ENCODE data around the gene RERE. TPM values are rescaled to one million over a fixed set of nuclear protein-coding genes. Genes with fewer than 3 reads are reported as not detected.
A peak's percentile ranks its signal among the peaks of the same experiment; 100 is the strongest.

Gene RERE
- total RNA-seq, 1 donor from 2014 or later = 88.5 TPM

DNA sequence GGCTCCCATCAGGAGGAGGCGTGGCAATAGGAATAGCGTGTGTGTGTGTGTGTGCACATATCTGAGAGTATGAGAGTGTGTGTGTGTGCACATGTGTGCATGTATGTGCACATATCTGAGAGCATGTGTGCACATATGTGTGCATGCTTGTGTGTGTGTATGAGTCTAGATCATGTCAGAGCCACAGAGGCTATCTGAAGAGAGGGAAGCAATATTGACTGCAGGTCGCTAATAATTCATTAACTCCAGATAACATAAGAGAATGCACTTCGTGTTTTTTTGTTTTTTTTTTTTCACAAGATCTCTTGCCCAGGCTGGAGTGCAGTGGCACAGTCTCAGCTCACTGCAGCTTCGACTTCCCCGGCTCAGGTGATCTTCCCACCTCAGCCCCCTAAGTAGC lies 504.2 kb downstream of the RERE start:
- intact Hi-C loops (cut with DNase I) = no loop called here
- Histone ChIP-seq H3K9me3 (no peaks in the 10 kb centered on the region), H3K27me3 (ENCODE audit: low read depth) (peaks cover 7% of the 10 kb centered on the region), H3K4me3 (no peak overlapping the region), H3K4me1 (peaks cover 37% of the 10 kb centered on the region), H3K27ac (no peak overlapping the region), H3K36me3 (no peaks in the 10 kb centered on the region)
- TF ChIP-seq, protein P1, sequence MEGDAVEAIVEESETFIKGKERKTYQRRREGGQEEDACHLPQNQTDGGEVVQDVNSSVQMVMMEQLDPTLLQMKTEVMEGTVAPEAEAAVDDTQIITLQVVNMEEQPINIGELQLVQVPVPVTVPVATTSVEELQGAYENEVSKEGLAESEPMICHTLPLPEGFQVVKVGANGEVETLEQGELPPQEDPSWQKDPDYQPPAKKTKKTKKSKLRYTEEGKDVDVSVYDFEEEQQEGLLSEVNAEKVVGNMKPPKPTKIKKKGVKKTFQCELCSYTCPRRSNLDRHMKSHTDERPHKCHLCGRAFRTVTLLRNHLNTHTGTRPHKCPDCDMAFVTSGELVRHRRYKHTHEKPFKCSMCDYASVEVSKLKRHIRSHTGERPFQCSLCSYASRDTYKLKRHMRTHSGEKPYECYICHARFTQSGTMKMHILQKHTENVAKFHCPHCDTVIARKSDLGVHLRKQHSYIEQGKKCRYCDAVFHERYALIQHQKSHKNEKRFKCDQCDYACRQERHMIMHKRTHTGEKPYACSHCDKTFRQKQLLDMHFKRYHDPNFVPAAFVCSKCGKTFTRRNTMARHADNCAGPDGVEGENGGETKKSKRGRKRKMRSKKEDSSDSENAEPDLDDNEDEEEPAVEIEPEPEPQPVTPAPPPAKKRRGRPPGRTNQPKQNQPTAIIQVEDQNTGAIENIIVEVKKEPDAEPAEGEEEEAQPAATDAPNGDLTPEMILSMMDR (IDR thresholded peaks at IDR 0.05) = no peak
- no peak for DNase-seq
- no peak for ATAC-seq

DNA sequence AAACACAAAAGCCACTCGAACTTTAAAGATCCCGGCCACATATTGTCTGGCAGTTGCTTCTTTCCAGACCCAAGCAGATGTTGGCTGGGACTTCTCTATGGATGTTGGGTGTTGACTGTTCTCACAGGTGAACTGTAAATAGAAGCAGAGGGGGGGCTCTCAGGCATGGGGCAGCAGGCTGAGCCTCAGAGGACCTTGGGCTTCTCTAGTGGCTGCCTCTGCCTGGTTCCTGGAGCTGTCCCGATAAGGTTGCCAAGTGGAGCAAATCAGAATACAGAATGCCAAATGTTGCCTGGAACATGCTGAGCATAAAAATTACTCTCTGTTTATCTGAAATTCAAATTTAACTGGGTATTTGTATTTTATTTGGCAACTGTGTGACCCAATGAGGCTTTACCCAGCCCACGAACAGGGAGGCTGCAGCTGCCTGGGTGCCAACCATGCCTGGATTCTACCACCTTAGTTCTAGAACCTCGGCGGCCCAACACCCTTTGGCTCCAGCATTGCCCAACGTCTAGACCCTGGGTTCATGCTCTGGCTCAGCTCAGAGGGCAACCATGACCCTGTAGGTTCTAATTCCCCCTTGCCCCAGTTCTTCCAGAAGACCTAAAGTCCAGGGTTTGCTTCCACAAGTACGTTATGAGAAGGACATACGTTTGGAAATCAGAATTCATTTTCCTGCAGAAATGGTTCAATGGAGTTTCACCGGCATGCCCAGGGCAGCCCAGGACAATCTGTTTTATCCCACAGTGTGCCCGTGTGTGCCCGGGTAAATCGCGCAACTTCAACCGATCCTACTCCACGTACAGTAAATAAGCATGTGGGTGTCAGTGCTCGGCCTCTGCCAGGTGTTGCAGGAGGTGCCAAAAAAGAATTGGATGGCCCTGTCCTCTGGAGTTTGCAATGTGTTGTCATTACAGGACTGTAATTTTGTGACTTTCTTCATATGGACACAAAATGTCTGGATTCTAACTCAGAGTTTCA lies 504.9 kb downstream of the RERE start:
- Histone ChIP-seq H3K4me3 (no peak overlapping the region), H3K27ac (no peak overlapping the region), H3K27me3 (ENCODE audit: low read depth) (peaks cover 1% of the 10 kb centered on the region), H3K36me3 (no peaks in the 10 kb centered on the region), H3K4me1 (peaks cover 33% of the 10 kb centered on the region), H3K9me3 (no peaks in the 10 kb centered on the region)
- no peak for DNase-seq
- intact Hi-C loops (cut with DNase I) = no loop called here
- peak; percentile 40 to 58 for ATAC-seq
- TF ChIP-seq, protein P1 (IDR thresholded peaks at IDR 0.05) = no peak

DNA sequence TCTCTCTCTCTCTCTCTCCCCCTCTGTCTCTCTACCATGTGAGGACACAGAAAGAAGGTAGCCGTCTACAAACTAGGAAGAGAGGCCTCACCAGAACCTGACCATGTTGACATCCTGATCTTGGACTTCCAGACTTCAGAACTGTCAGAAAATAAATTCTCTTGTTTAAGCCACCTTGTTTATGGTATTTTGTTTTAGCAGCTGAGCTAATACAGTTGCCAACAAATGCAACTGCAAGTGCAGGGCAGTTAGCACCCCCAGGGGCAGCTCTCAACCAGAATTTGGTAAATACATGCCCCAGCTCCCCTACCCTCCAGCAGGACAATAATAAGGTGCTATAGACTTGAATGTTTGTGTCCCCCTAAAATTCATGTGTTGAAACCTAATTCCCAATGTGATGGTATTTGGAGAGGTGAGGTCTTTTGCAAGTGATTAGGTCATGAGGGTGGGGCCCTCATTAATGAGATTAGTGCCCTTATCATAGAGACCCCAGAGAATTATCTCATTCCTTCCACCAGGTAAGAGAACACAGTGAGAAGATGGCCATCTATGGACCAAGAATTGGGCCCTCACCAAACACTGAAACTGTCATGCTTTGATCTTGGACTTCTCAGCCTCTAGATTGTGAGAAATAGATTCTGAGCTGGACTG lies 506.2 kb downstream of the RERE start:
- Histone ChIP-seq H3K4me3 (no peak overlapping the region), H3K27ac (no peak overlapping the region), H3K4me1 (peaks cover 35% of the 10 kb centered on the region), H3K27me3 (ENCODE audit: low read depth) (no peaks in the 10 kb centered on the region), H3K36me3 (no peaks in the 10 kb centered on the region), H3K9me3 (no peaks in the 10 kb centered on the region)
- no peak for ATAC-seq
- TF ChIP-seq, protein P1 (IDR thresholded peaks at IDR 0.05) = no peak
- no peak for DNase-seq
- intact Hi-C loops (cut with DNase I) = no loop called here

DNA sequence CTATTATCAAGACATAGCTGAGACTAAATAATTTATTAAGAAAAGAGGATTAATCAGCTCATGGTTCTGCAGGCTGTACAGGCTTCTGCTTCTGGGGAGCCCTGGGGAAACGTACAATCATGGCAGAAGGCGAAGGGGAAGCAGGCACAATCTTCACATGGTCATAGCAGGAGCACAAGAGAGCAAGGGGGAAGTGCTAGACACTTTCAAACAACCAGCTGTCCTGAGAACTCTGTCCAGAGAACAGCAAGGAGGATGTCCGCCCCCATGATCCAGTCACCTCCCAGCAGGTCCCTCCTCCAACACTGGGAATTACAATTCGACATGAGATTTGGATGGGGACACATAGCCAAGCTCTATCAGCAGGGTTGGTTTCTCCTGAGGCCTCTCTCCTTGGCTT lies 509.8 kb downstream of the RERE start:
- H3K9me3 ChIP-seq = no peaks in the 10 kb centered on the region
- no peak overlapping the region for H3K4me3 ChIP-seq
- peaks cover 11% of the 10 kb centered on the region for H3K4me1 ChIP-seq
- no peaks in the 10 kb centered on the region for H3K27me3 ChIP-seq (ENCODE audit: low read depth)
- no peak overlapping the region for H3K27ac ChIP-seq
- no peaks in the 10 kb centered on the region for H3K36me3 ChIP-seq
- ATAC-seq (peak in 1 of 2 donors; percentile 62), DNase-seq (no peak)
- TF ChIP-seq, protein P1 (IDR thresholded peaks at IDR 0.05) = no peak
- intact Hi-C loops (cut with DNase I) = no loop called here

DNA sequence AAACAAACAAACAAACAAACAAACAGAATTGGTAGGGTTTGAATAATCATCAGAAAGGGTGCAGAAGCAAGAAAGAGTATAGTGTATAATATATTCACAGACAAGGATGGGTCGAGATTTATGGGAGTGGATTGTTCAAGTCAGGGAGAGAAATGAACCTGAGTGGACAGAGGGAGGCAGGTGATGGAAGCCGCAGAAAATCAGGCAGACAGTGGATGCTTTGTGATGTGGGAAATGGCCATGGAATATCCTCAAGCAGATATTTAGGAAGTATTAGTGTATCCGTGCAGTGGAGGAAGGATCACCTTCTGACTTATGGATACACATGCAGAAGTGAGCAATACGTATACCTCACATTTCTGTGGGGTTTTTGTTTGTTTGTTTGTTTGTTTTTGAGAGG lies 513.6 kb downstream of the RERE start:
- H3K9me3 ChIP-seq = no peaks in the 10 kb centered on the region
- TF ChIP-seq, protein P1 (IDR thresholded peaks at IDR 0.05) = no peak
- H3K4me3 ChIP-seq = no peak overlapping the region
- H3K27me3 ChIP-seq (ENCODE audit: low read depth) = no peaks in the 10 kb centered on the region
- no peak for ATAC-seq
- no peak for DNase-seq
- no peak overlapping the region for H3K27ac ChIP-seq
- intact Hi-C loops (cut with DNase I) = no loop called here
- peaks cover 7% of the 10 kb centered on the region for H3K4me1 ChIP-seq
- H3K36me3 ChIP-seq = no peaks in the 10 kb centered on the region

All from lower lobe of right lung (tissue), 2 donors.